ENCODE data around the gene CHRM4. TPM values are rescaled to one million over a fixed set of nuclear protein-coding genes. Genes with fewer than 3 reads are reported as not detected.

The CHRM4 gene
- total RNA-seq, 1 donor from 2014 or later: 0.27 TPM

DNA sequence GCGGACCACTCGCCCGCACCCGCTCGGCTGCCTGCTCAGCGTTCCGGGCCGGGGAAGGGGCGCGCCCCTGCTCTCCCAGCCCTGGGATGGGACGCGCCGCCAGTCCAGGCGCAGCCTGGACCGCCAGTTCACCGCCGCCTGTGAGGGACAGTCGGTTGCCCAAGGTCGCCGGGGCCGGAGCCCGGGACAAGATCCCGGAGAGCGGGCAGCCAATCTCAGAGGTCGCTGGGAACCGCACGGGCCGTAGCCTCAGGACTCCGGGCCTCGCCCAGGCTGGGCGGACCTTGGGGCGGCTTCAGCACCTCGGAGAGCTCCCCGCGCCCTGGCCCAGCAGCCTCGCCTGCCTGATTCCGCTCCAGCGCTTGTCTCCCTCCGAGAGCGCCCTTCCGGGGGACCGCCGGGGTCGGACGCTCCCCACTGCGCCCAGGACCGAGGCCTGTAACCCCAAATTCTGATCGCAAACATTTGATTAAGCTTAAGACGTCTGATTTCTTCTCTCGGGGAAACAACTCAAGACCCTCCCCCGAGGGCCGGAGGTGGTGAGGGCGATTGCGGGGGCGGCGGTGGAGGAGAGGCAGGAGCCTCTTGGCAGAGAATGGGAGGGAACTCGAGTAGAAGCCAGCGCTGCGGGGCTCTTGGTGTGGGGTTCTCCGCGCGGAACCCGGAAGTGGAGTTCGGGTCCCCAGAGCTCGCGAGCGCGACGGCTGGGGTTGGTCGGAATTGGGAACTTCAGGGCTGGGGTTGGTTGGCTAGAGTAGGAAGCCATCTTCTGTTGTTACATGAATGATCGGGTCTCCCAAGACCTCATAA lies 1.1 kb upstream of the CHRM4 start:
- FAIRE-seq: no peak
- Histone ChIP-seq H3K36me3 (ENCODE audit: insufficient read depth, low read length) (peaks cover 6% of the 10 kb centered on the region), H3K27ac (ENCODE audit: low read depth, low read length) (no peak overlapping the region), H2AFZ (ENCODE audit: low read depth, low read length) (no peak overlapping the region), H3K9ac (ENCODE audit: low read length) (no peak overlapping the region), H4K20me1 (ENCODE audit: insufficient read depth, low read length) (peaks cover 42% of the 10 kb centered on the region), H3K9me3 (ENCODE audit: insufficient read depth, low read depth, low read length) (no peaks in the 10 kb centered on the region), H3K4me2 (ENCODE audit: low read length) (peak overlapping the region; percentile 83), H3K79me2 (ENCODE audit: insufficient read depth, low read length) (no peaks in the 10 kb centered on the region), H3K27me3 (ENCODE audit: insufficient read depth, low read length) (peaks cover 24% of the 10 kb centered on the region), H3K4me1 (ENCODE audit: insufficient read depth, low read length) (peaks cover 16% of the 10 kb centered on the region), H3K4me3 (ENCODE audit: insufficient read depth, low read depth, low read length) (peak overlapping the region; percentile 38)
- peaks cover 16% of the 10 kb centered on the region for H3K27me3 Mint-ChIP-seq (ENCODE audit: low read depth, unreplicated experiment)
- peaks cover 7% of the 10 kb centered on the region for H3K36me3 Mint-ChIP-seq (ENCODE audit: low read depth, unreplicated experiment)
- peak overlapping the region; percentile 83 for H3K4me3 Mint-ChIP-seq (ENCODE audit: unreplicated experiment)
- peak overlapping the region; percentile 50 for H3K27ac Mint-ChIP-seq (ENCODE audit: unreplicated experiment)
- peak; percentile 51 for DNase-seq (ENCODE audit: low read depth)
- no peaks in the 10 kb centered on the region for H3K4me1 Mint-ChIP-seq (ENCODE audit: low read depth, unreplicated experiment)
- TF ChIP-seq EZH2 (IDR thresholded peaks at IDR 0.05; ENCODE audit: insufficient read depth, low read length): peak; percentile 73
- TF ChIP-seq, protein P1, sequence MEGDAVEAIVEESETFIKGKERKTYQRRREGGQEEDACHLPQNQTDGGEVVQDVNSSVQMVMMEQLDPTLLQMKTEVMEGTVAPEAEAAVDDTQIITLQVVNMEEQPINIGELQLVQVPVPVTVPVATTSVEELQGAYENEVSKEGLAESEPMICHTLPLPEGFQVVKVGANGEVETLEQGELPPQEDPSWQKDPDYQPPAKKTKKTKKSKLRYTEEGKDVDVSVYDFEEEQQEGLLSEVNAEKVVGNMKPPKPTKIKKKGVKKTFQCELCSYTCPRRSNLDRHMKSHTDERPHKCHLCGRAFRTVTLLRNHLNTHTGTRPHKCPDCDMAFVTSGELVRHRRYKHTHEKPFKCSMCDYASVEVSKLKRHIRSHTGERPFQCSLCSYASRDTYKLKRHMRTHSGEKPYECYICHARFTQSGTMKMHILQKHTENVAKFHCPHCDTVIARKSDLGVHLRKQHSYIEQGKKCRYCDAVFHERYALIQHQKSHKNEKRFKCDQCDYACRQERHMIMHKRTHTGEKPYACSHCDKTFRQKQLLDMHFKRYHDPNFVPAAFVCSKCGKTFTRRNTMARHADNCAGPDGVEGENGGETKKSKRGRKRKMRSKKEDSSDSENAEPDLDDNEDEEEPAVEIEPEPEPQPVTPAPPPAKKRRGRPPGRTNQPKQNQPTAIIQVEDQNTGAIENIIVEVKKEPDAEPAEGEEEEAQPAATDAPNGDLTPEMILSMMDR (IDR thresholded peaks at IDR 0.05; ENCODE audit: insufficient read depth, low read depth, low read length): no peak
- no peaks in the 10 kb centered on the region for H3K9me3 Mint-ChIP-seq (ENCODE audit: unreplicated experiment)

- Mint-ChIP-seq H3K4me1 (ENCODE audit: low read depth, unreplicated experiment) (no peaks in the 10 kb centered on the region), H3K27me3 (ENCODE audit: low read depth, unreplicated experiment) (peaks cover 28% of the 10 kb centered on the region)
- TF ChIP-seq EZH2 (IDR thresholded peaks at IDR 0.05; ENCODE audit: insufficient read depth, low read length): no peak
- TF ChIP-seq, protein P1 (IDR thresholded peaks at IDR 0.05; ENCODE audit: insufficient read depth, low read depth, low read length): no peak
These were observed 394 bp downstream of the CHRM4 start for GRCh38 chr11:46391186-46391577.

More at GRCh38 chr11:46391186-46391577, 394 bp downstream of the CHRM4 start:
- Histone ChIP-seq H3K9ac (ENCODE audit: low read length) (no peak overlapping the region), H3K79me2 (ENCODE audit: insufficient read depth, low read length) (no peaks in the 10 kb centered on the region), H3K27me3 (ENCODE audit: insufficient read depth, low read length) (peaks cover 27% of the 10 kb centered on the region), H3K4me1 (ENCODE audit: insufficient read depth, low read length) (peaks cover 16% of the 10 kb centered on the region), H4K20me1 (ENCODE audit: insufficient read depth, low read length) (peaks cover 41% of the 10 kb centered on the region), H3K36me3 (ENCODE audit: insufficient read depth, low read length) (peaks cover 3% of the 10 kb centered on the region), H3K27ac (ENCODE audit: low read depth, low read length) (no peak overlapping the region), H2AFZ (ENCODE audit: low read depth, low read length) (no peak overlapping the region), H3K4me2 (ENCODE audit: low read length) (peak overlapping the region; percentile 83), H3K9me3 (ENCODE audit: insufficient read depth, low read depth, low read length) (no peaks in the 10 kb centered on the region), H3K4me3 (ENCODE audit: insufficient read depth, low read depth, low read length) (peak overlapping the region; percentile 46)
- no peak overlapping the region for H3K27ac Mint-ChIP-seq (ENCODE audit: unreplicated experiment)
- DNase-seq (ENCODE audit: low read depth) (no peak), FAIRE-seq (no peak)
- no peaks in the 10 kb centered on the region for H3K9me3 Mint-ChIP-seq (ENCODE audit: unreplicated experiment)
- no peak overlapping the region for H3K4me3 Mint-ChIP-seq (ENCODE audit: unreplicated experiment)
- H3K36me3 Mint-ChIP-seq (ENCODE audit: low read depth, unreplicated experiment): peaks cover 3% of the 10 kb centered on the region
